ENCODE measurements around the gene MTX1.
A peak's percentile ranks its signal among the peaks of the same experiment; 100 is the strongest.
"Not testable (repeated sequence)": the region's sequence is repeated elsewhere in the genome, so short reads cannot be mapped to it uniquely, and the experiment has no call there.

The MTX1 gene

DNA sequence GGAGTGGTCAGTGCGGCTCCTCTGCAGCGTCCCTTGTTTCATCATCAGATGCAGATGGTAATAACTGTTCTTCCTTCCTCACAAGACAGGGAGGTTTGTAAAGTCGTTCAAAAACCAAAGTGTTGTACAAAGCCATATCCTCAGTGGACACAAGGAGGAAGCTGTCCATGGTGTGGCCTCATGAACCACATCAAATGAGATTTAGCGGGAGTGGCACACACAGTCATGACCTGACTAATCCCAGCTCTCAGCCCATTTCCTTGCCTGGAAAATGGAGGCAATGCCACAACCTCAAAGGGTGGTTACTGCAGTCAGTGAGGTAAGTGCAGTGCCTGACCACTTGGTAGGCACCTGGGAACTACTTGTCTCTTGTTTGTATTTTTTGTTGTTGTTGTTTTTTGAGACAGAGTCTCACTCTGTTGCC is 33.4 kb downstream of the MTX1 start:
- H3K4me3 ChIP-seq (replicated peaks; ENCODE audit: low read depth, low read length): no peak overlapping the region
- TF ChIP-seq, protein P1, sequence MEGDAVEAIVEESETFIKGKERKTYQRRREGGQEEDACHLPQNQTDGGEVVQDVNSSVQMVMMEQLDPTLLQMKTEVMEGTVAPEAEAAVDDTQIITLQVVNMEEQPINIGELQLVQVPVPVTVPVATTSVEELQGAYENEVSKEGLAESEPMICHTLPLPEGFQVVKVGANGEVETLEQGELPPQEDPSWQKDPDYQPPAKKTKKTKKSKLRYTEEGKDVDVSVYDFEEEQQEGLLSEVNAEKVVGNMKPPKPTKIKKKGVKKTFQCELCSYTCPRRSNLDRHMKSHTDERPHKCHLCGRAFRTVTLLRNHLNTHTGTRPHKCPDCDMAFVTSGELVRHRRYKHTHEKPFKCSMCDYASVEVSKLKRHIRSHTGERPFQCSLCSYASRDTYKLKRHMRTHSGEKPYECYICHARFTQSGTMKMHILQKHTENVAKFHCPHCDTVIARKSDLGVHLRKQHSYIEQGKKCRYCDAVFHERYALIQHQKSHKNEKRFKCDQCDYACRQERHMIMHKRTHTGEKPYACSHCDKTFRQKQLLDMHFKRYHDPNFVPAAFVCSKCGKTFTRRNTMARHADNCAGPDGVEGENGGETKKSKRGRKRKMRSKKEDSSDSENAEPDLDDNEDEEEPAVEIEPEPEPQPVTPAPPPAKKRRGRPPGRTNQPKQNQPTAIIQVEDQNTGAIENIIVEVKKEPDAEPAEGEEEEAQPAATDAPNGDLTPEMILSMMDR (IDR thresholded peaks at IDR 0.05; ENCODE audit: low read length, missing control alignments): no peak
- DNase-seq (ENCODE audit: low read depth): no peak

DNA sequence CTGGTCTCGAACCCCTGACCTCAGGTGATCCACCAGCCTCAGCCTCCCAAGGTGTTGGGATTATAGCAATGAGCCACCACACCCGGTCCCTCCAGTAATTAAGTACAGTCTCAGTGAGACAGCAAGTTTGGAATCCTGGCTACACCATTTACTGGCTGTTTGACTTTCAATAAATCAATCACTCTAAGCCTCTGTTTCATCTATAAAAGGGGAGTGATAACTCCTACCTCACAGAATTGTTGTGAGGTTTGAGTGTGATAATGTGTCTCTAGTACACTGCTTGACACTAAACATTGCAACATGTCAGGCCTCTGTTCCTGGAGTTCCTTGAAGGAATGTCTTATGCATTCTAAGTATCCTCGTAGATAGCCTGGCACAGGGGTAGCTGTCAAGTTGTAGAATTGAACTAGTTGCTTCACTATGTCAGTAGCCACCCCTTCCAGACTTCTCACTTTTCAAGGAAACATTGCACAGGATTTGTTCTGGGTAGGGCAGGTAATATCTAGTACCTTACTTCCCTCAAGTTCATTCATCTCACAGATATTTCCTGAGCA is 34.4 kb downstream of the MTX1 start:
- peak; percentile 35 for DNase-seq (ENCODE audit: low read depth)
- TF ChIP-seq, protein P1 (IDR thresholded peaks at IDR 0.05; ENCODE audit: low read length, missing control alignments): no peak

DNA sequence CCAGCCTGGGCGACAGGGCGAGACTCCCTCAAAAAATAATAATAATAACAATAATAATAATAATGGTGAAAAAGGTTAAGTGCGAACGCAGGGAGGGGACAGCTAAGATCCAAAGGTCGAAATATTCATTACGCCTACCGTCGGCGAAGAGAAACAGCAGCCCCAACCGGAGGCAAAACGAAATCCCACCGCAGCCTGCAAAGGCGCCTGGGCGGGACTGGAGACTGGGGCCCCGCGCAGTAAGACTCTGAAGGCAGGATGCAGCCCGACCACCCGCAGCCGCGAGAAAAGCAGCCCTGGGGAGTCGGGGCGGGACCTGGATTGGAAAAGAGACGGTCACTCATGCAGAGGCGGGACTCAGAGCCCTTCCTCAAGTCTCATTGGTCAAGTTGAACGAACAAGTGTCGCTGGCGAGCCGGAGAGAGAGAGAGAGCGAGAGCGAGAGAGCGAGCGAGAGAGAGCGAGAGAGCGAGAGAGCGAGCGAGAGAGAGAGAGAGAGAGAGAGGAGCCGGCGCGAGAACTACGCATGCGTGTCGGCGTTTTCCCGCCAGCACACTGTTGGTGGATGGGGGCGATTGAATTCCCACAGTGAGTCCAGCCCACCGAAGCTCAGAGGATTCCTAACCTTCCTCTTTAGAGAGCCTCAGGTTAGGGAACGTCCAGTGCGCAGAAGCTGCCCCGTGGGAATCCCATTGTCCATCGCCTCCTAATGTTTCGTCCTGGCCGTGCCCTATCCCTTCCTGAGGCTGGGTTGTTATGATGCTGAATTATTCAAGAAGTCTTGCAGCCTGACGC is 36.1 kb downstream of the MTX1 start:
- TF ChIP-seq, protein P1 (IDR thresholded peaks at IDR 0.05; ENCODE audit: low read length, missing control alignments): peak; percentile 24
- peak; percentile 100 for DNase-seq (ENCODE audit: low read depth)
- peak overlapping the region; percentile 74 for H3K4me3 ChIP-seq (replicated peaks; ENCODE audit: low read depth, low read length)

More for the DNA sequence above, 34.4 kb downstream of the MTX1 start:
- peak overlapping the region; percentile 74 for H3K4me3 ChIP-seq (replicated peaks; ENCODE audit: low read depth, low read length)

DNA sequence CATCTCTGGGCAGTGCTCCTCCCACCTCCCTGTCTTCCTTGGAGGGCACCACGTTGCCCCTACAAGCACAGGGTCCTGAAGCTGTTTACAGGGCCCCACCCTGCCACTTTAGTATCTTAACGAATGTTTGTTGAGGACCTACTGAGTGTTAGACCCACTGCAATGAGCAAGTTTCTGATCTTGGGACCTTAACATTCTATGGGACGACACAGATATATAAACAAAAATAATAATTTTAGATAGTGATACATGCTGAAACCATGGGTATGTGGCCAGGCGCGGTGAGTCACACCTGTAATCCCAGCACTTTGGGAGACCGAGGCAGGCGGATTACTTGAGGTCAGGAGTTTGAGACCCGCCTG is 36.6 kb downstream of the MTX1 start:
- H3K4me3 ChIP-seq (replicated peaks; ENCODE audit: low read depth, low read length): peak overlapping the region; percentile 74
- no peak for DNase-seq (ENCODE audit: low read depth)
- TF ChIP-seq, protein P1 (IDR thresholded peaks at IDR 0.05; ENCODE audit: low read length, missing control alignments): no peak

DNA sequence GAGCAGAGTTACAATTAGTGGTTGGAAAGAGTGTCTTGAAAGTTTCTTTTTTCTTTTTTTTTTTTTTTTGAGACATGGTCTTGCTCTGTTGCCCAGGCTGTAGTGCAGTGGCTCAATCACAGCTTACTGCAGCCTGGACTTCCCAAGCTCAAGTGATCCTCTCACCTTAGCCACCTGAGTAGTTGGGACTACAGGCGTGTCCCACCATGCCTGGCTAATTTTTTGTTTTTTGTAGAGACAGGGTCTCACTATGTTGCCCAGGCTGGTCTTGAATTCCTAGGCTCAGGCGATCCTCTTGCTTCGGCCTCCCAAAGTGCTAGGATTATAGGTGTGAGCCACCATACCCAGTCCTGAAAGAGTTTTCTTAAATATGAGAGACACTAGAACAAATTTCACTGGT is 38.3 kb downstream of the MTX1 start:
- DNase-seq (ENCODE audit: low read depth); H3K4me3 ChIP-seq (replicated peaks; ENCODE audit: low read depth, low read length): not testable (repeated sequence)

DNA sequence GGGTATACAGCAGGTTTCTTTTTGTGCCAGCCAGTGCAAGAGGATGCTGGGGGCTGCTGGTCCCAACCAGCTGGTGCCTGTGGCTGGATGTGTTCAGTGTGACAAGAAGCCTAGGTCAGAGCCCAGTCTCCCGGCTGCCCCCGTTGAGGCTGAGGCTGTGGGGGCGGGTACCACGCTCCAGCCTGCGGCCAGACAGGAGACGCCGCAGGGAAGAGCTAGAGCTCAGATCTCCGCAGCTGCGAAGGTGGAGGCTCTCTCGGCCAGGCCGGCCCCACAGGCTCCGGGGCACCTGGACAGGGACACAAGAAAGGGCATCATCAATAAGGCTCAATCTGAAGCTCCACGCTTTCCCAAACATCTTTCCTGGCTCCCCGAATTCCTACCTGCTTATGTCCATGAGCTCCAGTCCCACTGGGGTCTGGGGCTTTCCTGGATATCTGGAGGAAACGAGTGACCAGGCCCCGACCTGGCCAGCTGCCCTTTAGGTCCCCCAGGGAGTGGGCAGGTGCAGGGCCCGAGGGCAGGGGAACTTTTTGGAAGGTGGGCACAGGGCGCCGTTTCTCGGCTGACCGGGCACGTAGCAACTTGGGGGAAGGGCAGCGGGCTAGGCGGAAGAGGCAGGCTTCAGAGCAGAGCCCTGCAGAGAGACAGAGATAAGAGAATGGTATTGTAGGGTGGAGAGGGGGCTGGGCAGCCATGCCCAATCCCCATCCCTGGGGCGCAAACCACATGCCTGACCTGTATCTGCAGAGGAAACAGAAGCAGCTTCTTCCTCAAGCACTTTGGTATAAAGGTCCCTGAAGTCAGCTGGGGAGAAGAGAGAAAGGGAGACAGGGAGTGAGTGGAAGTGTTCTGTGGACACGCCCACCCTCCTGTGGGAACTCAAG is 39.4 kb downstream of the MTX1 start:
- no peak overlapping the region for H3K4me3 ChIP-seq (replicated peaks; ENCODE audit: low read depth, low read length)
- TF ChIP-seq, protein P1 (IDR thresholded peaks at IDR 0.05; ENCODE audit: low read length, missing control alignments): no peak
- no peak for DNase-seq (ENCODE audit: low read depth)

DNA sequence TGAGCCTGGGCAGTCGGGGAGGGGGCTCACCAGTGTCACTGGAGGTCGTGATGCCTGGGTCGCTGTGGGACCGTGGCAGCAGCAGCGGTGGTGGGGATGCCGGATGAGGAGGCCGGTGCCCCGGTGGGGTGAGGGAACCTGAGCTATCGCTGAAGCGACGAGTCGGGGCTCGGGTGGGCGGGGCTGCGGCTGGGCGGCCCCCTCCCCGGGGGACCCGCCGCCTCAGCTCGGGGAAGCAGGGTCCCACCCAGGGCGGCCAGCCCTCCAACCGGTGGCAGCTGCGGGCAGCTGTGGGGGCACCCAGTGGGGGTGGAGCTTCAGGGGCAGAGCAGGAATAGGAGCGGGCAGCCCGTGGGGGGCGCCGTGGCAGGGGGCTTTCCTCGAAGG is 41.7 kb downstream of the MTX1 start:
- TF ChIP-seq, protein P1 (IDR thresholded peaks at IDR 0.05; ENCODE audit: low read length, missing control alignments): no peak
- H3K4me3 ChIP-seq (replicated peaks; ENCODE audit: low read depth, low read length): no peak overlapping the region
- no peak for DNase-seq (ENCODE audit: low read depth)
